HEK293 (cell line): ENCODE measurements around the gene KRT20.

Experiments used
- CTCF ChIA-PET: fragments of 350-600 bp; formaldehyde crosslinking; extraction: SDS; loops from one replicate; lab custom pipeline; 2021; ENCODE audit warnings: antibody characterized with exemption; lab: Yijun Ruan, JAX
- POLR2A ChIA-PET: fragments of 300-600 bp; formaldehyde crosslinking; extraction: SDS; loops from one replicate; lab custom pipeline; 2020; ENCODE audit warnings: antibody characterized with exemption, inconsistent platforms; lab: Yijun Ruan, JAX
- H3K27ac ChIP-seq: fragments of 200-500 bp; sonication (Bioruptor generic); 2 replicates; pipeline ENCODE4 v1.5.1; 2014; ENCODE audit warnings: low read depth, low read length, control low read depth, inconsistent platforms; ENCODE audit errors: extremely low read depth
- H3K36me3 ChIP-seq, 2 experiments: fragments of 200-500 bp in 1 of 2; sonication (Bioruptor generic) in 1 of 2; 1 replicate in 1 of 2; 2 replicates in 1 of 2; pipeline ENCODE4 v1.5.1; 2014 to 2017; ENCODE audit warnings: inconsistent platforms in 2 of 2, low read length in 2 of 2; ENCODE audit not compliant: control insufficient read depth in 2 of 2, insufficient read depth in 1 of 2
- H3K4me1 ChIP-seq: fragments of 200-500 bp; sonication (Bioruptor generic); 2 replicates; pipeline ENCODE4 v1.5.1; 2014; ENCODE audit warnings: mild to moderate bottlenecking, low read length, inconsistent platforms; ENCODE audit not compliant: control insufficient read depth, insufficient read depth
- H3K4me3 ChIP-seq: 2 replicates; pipeline ENCODE4 v1.5.1; 2011; ENCODE audit warnings: low read depth, mild to moderate bottlenecking, control low read depth, low read length, moderate library complexity
- H3K9me3 ChIP-seq: fragments of 200-500 bp; sonication (Bioruptor generic); 2 replicates; pipeline ENCODE4 v1.5.1; 2014; ENCODE audit warnings: low read depth, low read length, inconsistent platforms; ENCODE audit not compliant: control insufficient read depth, insufficient read depth
- GLIS2 ChIP-seq: fragments of 450-650 bp; formaldehyde crosslinking; IDR thresholded peaks from 2 replicates; pipeline ENCODE4 v1.5.1; 2016; ENCODE audit warnings: missing biosample characterization, missing genetic modification characterization
- HOXA7 ChIP-seq: sonication (generic); formaldehyde crosslinking; IDR thresholded peaks from 2 replicates; pipeline ENCODE4 v1.8.1; 2022; ENCODE audit warnings: missing genetic modification reagents, borderline replicate concordance
- REPIN1 ChIP-seq: fragments of 450-650 bp; formaldehyde crosslinking; IDR thresholded peaks from 2 replicates; pipeline ENCODE4 v1.5.1; 2017; ENCODE audit warnings: missing biosample characterization, missing genetic modification characterization, low read depth
- TCF7L2 ChIP-seq: IDR thresholded peaks from 2 replicates; pipeline ENCODE4 v1.6.1; 2011; ENCODE audit warnings: low read depth, mild to moderate bottlenecking, inconsistent platforms, low read length, moderate library complexity, borderline replicate concordance
- ZBTB8A ChIP-seq: fragments of 450-650 bp; formaldehyde crosslinking; IDR thresholded peaks from 2 replicates; pipeline ENCODE4 v1.5.1; 2016; ENCODE audit warnings: missing biosample characterization, missing genetic modification characterization
- ZFP37 ChIP-seq: fragments of 450-650 bp; formaldehyde crosslinking; IDR thresholded peaks from 2 replicates; pipeline ENCODE4 v1.5.1; 2016; ENCODE audit warnings: missing biosample characterization, missing genetic modification characterization
- ZNF138 ChIP-seq: fragments of 450-650 bp; formaldehyde crosslinking; IDR thresholded peaks from 2 replicates; pipeline ENCODE4 v1.5.1; 2016; ENCODE audit warnings: missing biosample characterization, missing genetic modification characterization, borderline replicate concordance
- ZNF148 ChIP-seq: fragments of 450-650 bp; formaldehyde crosslinking; IDR thresholded peaks from 2 replicates; pipeline ENCODE4 v1.5.0; 2017; ENCODE audit warnings: missing biosample characterization, missing genetic modification characterization, borderline replicate concordance
- ZNF169 ChIP-seq: fragments of 450-650 bp; formaldehyde crosslinking; IDR thresholded peaks from 2 replicates; pipeline ENCODE4 v1.5.1; 2016; ENCODE audit warnings: missing biosample characterization, missing genetic modification characterization
- ZNF37A ChIP-seq: fragments of 450-650 bp; IDR thresholded peaks from 2 replicates; pipeline ENCODE4 v1.5.1; 2018; ENCODE audit warnings: missing biosample characterization, missing genetic modification characterization
- ZNF394 ChIP-seq: fragments of 450-650 bp; formaldehyde crosslinking; IDR thresholded peaks from 2 replicates; pipeline ENCODE4 v1.5.1; 2016; ENCODE audit warnings: missing biosample characterization, missing genetic modification characterization, mild to moderate bottlenecking, moderate library complexity, borderline replicate concordance
- ZNF416 ChIP-seq: fragments of 450-650 bp; formaldehyde crosslinking; IDR thresholded peaks from 2 replicates; pipeline ENCODE4 v1.5.1; 2016; ENCODE audit warnings: missing biosample characterization, missing genetic modification characterization
- ZNF571 ChIP-seq: fragments of 450-650 bp; formaldehyde crosslinking; IDR thresholded peaks from 2 replicates; pipeline ENCODE4 v1.5.0; 2017; ENCODE audit warnings: missing biosample characterization, missing genetic modification characterization
- ZNF660 ChIP-seq: fragments of 450-650 bp; IDR thresholded peaks from 2 replicates; pipeline ENCODE4 v1.5.1; 2018; ENCODE audit warnings: missing biosample characterization, mild to moderate bottlenecking, missing genetic modification characterization
- ZNF677 ChIP-seq: fragments of 450-650 bp; IDR thresholded peaks from 2 replicates; pipeline ENCODE4 v1.5.0; 2018; ENCODE audit warnings: missing biosample characterization, mild to moderate bottlenecking, missing genetic modification characterization, moderate library complexity
- ZXDB ChIP-seq: fragments of 450-650 bp; formaldehyde crosslinking; IDR thresholded peaks from 2 replicates; pipeline ENCODE4 v1.5.1; 2016; ENCODE audit warnings: missing biosample characterization, missing genetic modification characterization
- TF ChIP-seq, protein P1 (sequence below): fragments of 450-650 bp; formaldehyde crosslinking; IDR thresholded peaks from 2 replicates; pipeline ENCODE4 v1.5.1; 2016; ENCODE audit warnings: missing biosample characterization, missing genetic modification characterization
- TF ChIP-seq, protein P2 (sequence below): fragments of 450-650 bp; formaldehyde crosslinking; IDR thresholded peaks from 2 replicates; pipeline ENCODE4 v1.5.1; 2016; ENCODE audit warnings: missing biosample characterization, missing genetic modification characterization
- TF ChIP-seq, protein P3 (sequence below): fragments of 450-650 bp; formaldehyde crosslinking; IDR thresholded peaks from 2 replicates; pipeline ENCODE4 v1.5.1; 2016; ENCODE audit warnings: missing biosample characterization, missing genetic modification characterization

The KRT20 gene

GRCh38 chr17:40852364-40852763 is 32.7 kb downstream of the KRT20 start (continued):
- TF ChIP-seq, protein P1, sequence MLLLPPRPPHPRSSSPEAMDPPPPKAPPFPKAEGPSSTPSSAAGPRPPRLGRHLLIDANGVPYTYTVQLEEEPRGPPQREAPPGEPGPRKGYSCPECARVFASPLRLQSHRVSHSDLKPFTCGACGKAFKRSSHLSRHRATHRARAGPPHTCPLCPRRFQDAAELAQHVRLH (tag by site-specific recombination) = no peak
- TF ChIP-seq, protein P2, sequence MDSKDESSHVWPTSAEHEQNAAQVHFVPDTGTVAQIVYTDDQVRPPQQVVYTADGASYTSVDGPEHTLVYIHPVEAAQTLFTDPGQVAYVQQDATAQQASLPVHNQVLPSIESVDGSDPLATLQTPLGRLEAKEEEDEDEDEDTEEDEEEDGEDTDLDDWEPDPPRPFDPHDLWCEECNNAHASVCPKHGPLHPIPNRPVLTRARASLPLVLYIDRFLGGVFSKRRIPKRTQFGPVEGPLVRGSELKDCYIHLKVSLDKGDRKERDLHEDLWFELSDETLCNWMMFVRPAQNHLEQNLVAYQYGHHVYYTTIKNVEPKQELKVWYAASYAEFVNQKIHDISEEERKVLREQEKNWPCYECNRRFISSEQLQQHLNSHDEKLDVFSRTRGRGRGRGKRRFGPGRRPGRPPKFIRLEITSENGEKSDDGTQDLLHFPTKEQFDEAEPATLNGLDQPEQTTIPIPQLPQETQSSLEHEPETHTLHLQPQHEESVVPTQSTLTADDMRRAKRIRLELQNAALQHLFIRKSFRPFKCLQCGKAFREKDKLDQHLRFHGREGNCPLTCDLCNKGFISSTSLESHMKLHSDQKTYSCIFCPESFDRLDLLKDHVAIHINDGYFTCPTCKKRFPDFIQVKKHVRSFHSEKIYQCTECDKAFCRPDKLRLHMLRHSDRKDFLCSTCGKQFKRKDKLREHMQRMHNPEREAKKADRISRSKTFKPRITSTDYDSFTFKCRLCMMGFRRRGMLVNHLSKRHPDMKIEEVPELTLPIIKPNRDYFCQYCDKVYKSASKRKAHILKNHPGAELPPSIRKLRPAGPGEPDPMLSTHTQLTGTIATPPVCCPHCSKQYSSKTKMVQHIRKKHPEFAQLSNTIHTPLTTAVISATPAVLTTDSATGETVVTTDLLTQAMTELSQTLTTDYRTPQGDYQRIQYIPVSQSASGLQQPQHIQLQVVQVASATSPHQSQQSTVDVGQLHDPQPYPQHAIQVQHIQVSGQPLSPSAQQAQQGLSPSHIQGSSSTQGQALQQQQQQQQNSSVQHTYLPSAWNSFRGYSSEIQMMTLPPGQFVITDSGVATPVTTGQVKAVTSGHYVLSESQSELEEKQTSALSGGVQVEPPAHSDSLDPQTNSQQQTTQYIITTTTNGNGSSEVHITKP = no peak
- TF ChIP-seq ZNF394 (tag by site-specific recombination) (no peak), ZNF138 (tag by site-specific recombination) (no peak), TCF7L2 (no peak), ZXDB (tag by site-specific recombination) (no peak)

DNA sequence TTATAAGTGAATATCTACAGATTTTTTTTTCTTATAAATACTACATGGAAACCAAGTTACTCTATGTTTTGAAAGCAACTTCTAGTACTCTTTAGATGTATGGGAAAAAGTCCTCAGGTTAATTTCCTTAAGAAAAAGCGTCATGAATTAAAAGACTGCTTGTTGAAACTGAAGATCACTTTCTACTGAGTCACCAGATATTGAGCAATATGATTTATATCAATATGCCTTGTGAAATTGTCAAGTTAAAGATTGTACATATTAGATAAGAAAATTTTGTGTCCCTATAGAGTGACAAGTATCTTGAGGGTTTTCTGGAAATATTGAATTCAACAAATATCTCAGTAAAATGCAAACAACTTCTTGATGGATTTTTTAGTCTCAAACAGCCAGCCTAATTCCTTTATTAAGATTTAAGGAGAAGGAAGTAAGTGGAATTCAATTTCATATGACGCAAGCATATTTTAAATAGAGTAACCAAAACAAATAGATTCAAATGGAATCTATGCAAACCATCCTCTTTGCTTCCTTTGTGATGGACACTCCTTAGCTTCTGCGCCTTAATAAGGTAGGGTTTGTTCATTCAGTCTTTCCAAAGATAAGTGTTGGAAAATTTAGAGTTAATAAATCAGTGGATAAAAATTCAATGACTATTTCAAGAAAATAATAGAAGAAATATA is 34.6 kb downstream of the KRT20 start:
- no peaks in the 10 kb centered on the region for H3K4me1 ChIP-seq
- no peaks in the 10 kb centered on the region for H3K9me3 ChIP-seq
- TF ChIP-seq ZNF37A (tag by site-specific recombination) = no peak
- TF ChIP-seq, protein P2 = no peak
- POLR2A ChIA-PET = no interaction called here
- H3K4me3 ChIP-seq = no peak overlapping the region
- H3K36me3 ChIP-seq = no peaks in the 10 kb centered on the region
- H3K27ac ChIP-seq = no peak overlapping the region
- CTCF ChIA-PET = interaction anchor here (0.6 to 1.1 kb wide), 2 partner anchors 107 to 699 kb away, joined by 3 read pairs; no protein-coding TSS in a partner anchor

GRCh38 chr17:40849723-40850122 is 35.3 kb downstream of the KRT20 start:
- Histone ChIP-seq H3K9me3 (no peaks in the 10 kb centered on the region), H3K4me3 (no peak overlapping the region), H3K4me1 (no peaks in the 10 kb centered on the region), H3K27ac (no peak overlapping the region), H3K36me3 (no peaks in the 10 kb centered on the region)
- POLR2A ChIA-PET = no interaction called here
- CTCF ChIA-PET = interaction anchor here (0.7 to 1.1 kb wide), 2 partner anchors 30 to 700 kb away, joined by 3 read pairs; no protein-coding TSS in a partner anchor
- TF ChIP-seq ZFP37 (tag by site-specific recombination) (no peak), ZBTB8A (tag by site-specific recombination) (no peak), ZNF660 (tag by site-specific recombination) (no peak), ZNF148 (tag by site-specific recombination) (no peak), ZNF169 (no peak), GLIS2 (no peak), ZNF416 (tag by site-specific recombination) (no peak), ZNF571 (tag by site-specific recombination) (no peak), HOXA7 (CRISPR knock-in tag) (no peak), ZNF677 (tag by site-specific recombination) (no peak), REPIN1 (tag by site-specific recombination) (no peak)
- TF ChIP-seq, protein P3, sequence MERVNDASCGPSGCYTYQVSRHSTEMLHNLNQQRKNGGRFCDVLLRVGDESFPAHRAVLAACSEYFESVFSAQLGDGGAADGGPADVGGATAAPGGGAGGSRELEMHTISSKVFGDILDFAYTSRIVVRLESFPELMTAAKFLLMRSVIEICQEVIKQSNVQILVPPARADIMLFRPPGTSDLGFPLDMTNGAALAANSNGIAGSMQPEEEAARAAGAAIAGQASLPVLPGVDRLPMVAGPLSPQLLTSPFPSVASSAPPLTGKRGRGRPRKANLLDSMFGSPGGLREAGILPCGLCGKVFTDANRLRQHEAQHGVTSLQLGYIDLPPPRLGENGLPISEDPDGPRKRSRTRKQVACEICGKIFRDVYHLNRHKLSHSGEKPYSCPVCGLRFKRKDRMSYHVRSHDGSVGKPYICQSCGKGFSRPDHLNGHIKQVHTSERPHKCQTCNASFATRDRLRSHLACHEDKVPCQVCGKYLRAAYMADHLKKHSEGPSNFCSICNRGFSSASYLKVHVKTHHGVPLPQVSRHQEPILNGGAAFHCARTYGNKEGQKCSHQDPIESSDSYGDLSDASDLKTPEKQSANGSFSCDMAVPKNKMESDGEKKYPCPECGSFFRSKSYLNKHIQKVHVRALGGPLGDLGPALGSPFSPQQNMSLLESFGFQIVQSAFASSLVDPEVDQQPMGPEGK (tag by site-specific recombination) = no peak
